ENCODE measurements around the gene SPATA31C1.
"Not testable (repeated sequence)": the region's sequence is repeated elsewhere in the genome, so short reads cannot be mapped to it uniquely, and the experiment has no call there.

SPATA31C1 gene

GRCh38 chr9:87886933-87887505 is 30.7 kb upstream of the SPATA31C1 start:
- no peak for DNase-seq

- DNase-seq: no peak
Observed at GRCh38 chr9:87887661-87888480, 29.9 kb upstream of the SPATA31C1 start.

GRCh38 chr9:87888501-87888900 is 29.3 kb upstream of the SPATA31C1 start:
- no peak for DNase-seq

- no peak for DNase-seq
Observed at GRCh38 chr9:87889065-87889881, 28.5 kb upstream of the SPATA31C1 start.

GRCh38 chr9:87889882-87890252 is 27.9 kb upstream of the SPATA31C1 start:
- no peak for DNase-seq

GRCh38 chr9:87890837-87891236 is 26.9 kb upstream of the SPATA31C1 start:
- DNase-seq: no peak

GRCh38 chr9:87891754-87892153 is 26.0 kb upstream of the SPATA31C1 start:
- DNase-seq: no peak

GRCh38 chr9:87892956-87893355 is 24.8 kb upstream of the SPATA31C1 start:
- DNase-seq: no peak

GRCh38 chr9:87894998-87895625 is 22.6 kb upstream of the SPATA31C1 start:
- no peak for DNase-seq

- DNase-seq: no peak
Observed at GRCh38 chr9:87896891-87897290, 20.9 kb upstream of the SPATA31C1 start.

- no peak for DNase-seq
Observed at GRCh38 chr9:87898151-87898550, 19.6 kb upstream of the SPATA31C1 start.

- not testable (repeated sequence) for DNase-seq
Observed at GRCh38 chr9:87902371-87902770, 15.4 kb upstream of the SPATA31C1 start.

- peak in 1 of 4 experiments; percentile 8 for DNase-seq
Observed at GRCh38 chr9:87909310-87910041, 8.3 kb upstream of the SPATA31C1 start.

GRCh38 chr9:87910821-87911220 is 6.9 kb upstream of the SPATA31C1 start:
- DNase-seq: no peak

- DNase-seq: not testable (repeated sequence)
Observed at GRCh38 chr9:87919013-87919412, 1.3 kb downstream of the SPATA31C1 start.

GRCh38 chr9:87921561-87921960 is 3.8 kb downstream of the SPATA31C1 start:
- DNase-seq: not testable (repeated sequence)

GRCh38 chr9:87923012-87923411 is 5.2 kb downstream of the SPATA31C1 start:
- DNase-seq: peak in 2 of 4 experiments; percentile 7

GRCh38 chr9:87924851-87925250 is 7.1 kb downstream of the SPATA31C1 start:
- not testable (repeated sequence) for DNase-seq

- DNase-seq: not testable (repeated sequence)
Observed at GRCh38 chr9:87929152-87929551, 11.4 kb downstream of the SPATA31C1 start.

- DNase-seq: not testable (repeated sequence)
Observed at GRCh38 chr9:87934444-87934843, 16.7 kb downstream of the SPATA31C1 start.

- DNase-seq: peak in 2 of 4 experiments; percentile 6 to 25
Observed at GRCh38 chr9:87937352-87937751, 19.6 kb downstream of the SPATA31C1 start.

GRCh38 chr9:87937918-87938317 is 20.2 kb downstream of the SPATA31C1 start:
- peak in 3 of 4 experiments; percentile 13 to 58 (median 22) for DNase-seq

Data from suppressor macrophage (primary cell).